IMR-90 (cell line): ENCODE measurements around the gene NEDD4L. TPM values are rescaled to one million over a fixed set of nuclear protein-coding genes. Genes with fewer than 3 reads are reported as not detected.

Experiments used
- ATAC-seq: fragments of 200-7000 bp; cut with Tn5 transposase; 2 replicates; pipeline ENCODE4 v1.9.1; 2020; ENCODE audit warnings: low read depth, mild to moderate bottlenecking, moderate library complexity
- BruUV-seq: library from RNA; stranded (reverse); fragments of 400-500 nt; replicated peaks from 2 replicates; lab custom pipeline; 2021; lab: Mats Ljungman, UMichigan
- CTCF ChIA-PET: fragments of 300-600 bp; formaldehyde crosslinking; extraction: SDS; loops from one replicate; lab custom pipeline; 2021; ENCODE audit warnings: antibody characterized with exemption; lab: Yijun Ruan, JAX
- POLR2A ChIA-PET: fragments of 300-600 bp; sonication (Branson Sonifier 250); formaldehyde crosslinking; loops from one replicate; lab custom pipeline; 2022; ENCODE audit warnings: antibody characterized with exemption; ENCODE audit not compliant: unreplicated experiment; lab: Charles Lee
- DNase-seq: peaks from one replicate; pipeline ENCODE4 v3.0.0; 2013
- H2AFZ ChIP-seq: replicated peaks from 2 replicates; pipeline ENCODE3; 2013; ENCODE audit warnings: low read length, mild to moderate bottlenecking; ENCODE audit not compliant: poor library complexity
- H2AK5ac ChIP-seq: 2 replicates; pipeline ENCODE4 v1.6.1; 2013; ENCODE audit warnings: low read depth, low read length, inconsistent platforms
- H2AK9ac ChIP-seq: replicated peaks from 2 replicates; pipeline ENCODE3; 2013; ENCODE audit warnings: mild to moderate bottlenecking, low read depth, low read length, moderate library complexity; ENCODE audit not compliant: poor library complexity
- H2BK120ac ChIP-seq: 2 replicates; pipeline ENCODE4 v1.6.1; 2013; ENCODE audit warnings: low read depth, low read length, inconsistent platforms
- H2BK15ac ChIP-seq: 3 replicates; pipeline ENCODE4 v1.6.1; 2013; ENCODE audit warnings: low read depth, low read length, inconsistent platforms
- H2BK20ac ChIP-seq: 2 replicates; pipeline ENCODE4 v1.6.1; 2013; ENCODE audit warnings: low read depth, mild to moderate bottlenecking, inconsistent platforms, low read length, moderate library complexity
- H2BK5ac ChIP-seq: 2 replicates; pipeline ENCODE4 v1.6.1; 2013; ENCODE audit warnings: mild to moderate bottlenecking, low read depth, low read length, inconsistent platforms; ENCODE audit not compliant: poor library complexity, severe bottlenecking
- H3K14ac ChIP-seq: replicated peaks from 2 replicates; pipeline ENCODE4 v1.6.1; 2013; ENCODE audit warnings: low read depth, low read length, inconsistent platforms
- H3K18ac ChIP-seq: 2 replicates; pipeline ENCODE4 v1.6.1; 2013; ENCODE audit warnings: low read depth, low read length, control low read depth
- H3K23ac ChIP-seq: 2 replicates; pipeline ENCODE4 v1.6.1; 2013; ENCODE audit warnings: low read depth, low read length, inconsistent platforms
- H3K27ac ChIP-seq: 2 replicates; pipeline ENCODE4 v1.5.1; 2013; ENCODE audit warnings: mild to moderate bottlenecking, control low read depth, low read length; ENCODE audit not compliant: insufficient read depth
- H3K27me3 ChIP-seq: 2 replicates; pipeline ENCODE4 v1.6.1; 2013; ENCODE audit warnings: low read length; ENCODE audit not compliant: control insufficient read depth, insufficient read depth
- H3K36me3 ChIP-seq: 2 replicates; pipeline ENCODE4 v1.6.1; 2013; ENCODE audit warnings: low read length, mixed read lengths; ENCODE audit not compliant: control insufficient read depth, insufficient read depth
- H3K4ac ChIP-seq: 2 replicates; pipeline ENCODE4 v1.6.1; 2013; ENCODE audit warnings: low read depth, low read length, inconsistent platforms
- H3K4me1 ChIP-seq: 2 replicates; pipeline ENCODE4 v1.6.1; 2013; ENCODE audit warnings: low read length, mixed read lengths; ENCODE audit not compliant: control insufficient read depth, insufficient read depth
- H3K4me2 ChIP-seq: 2 replicates; pipeline ENCODE4 v1.6.1; 2013; ENCODE audit warnings: low read depth, mild to moderate bottlenecking, control low read depth, low read length, moderate library complexity
- H3K4me3 ChIP-seq: 2 replicates; pipeline ENCODE4 v1.5.1; 2013; ENCODE audit warnings: low read depth, mild to moderate bottlenecking, control low read depth, low read length, moderate library complexity; ENCODE audit not compliant: insufficient read depth
- H3K56ac ChIP-seq: 2 replicates; pipeline ENCODE4 v1.6.1; 2013; ENCODE audit warnings: low read length, inconsistent platforms; ENCODE audit not compliant: insufficient read depth; ENCODE audit errors: extremely low read depth
- H3K79me1 ChIP-seq, 2 experiments: 2 replicates each; pipeline ENCODE4 v1.6.1; 2013; ENCODE audit warnings: low read length in 2 of 2, inconsistent platforms in 1 of 2, low read depth in 1 of 2
- H3K9ac ChIP-seq: 2 replicates; pipeline ENCODE4 v1.6.1; 2013; ENCODE audit warnings: low read depth, low read length, control low read depth
- H3K9me1 ChIP-seq: 2 replicates; pipeline ENCODE4 v1.6.1; 2013; ENCODE audit warnings: low read length, inconsistent platforms; ENCODE audit not compliant: insufficient read depth
- H3K9me3 ChIP-seq: 2 replicates; pipeline ENCODE4 v1.6.1; 2013; ENCODE audit warnings: low read length; ENCODE audit not compliant: control insufficient read depth, insufficient read depth
- H4K20me1 ChIP-seq: 2 replicates; pipeline ENCODE4 v1.6.1; 2013; ENCODE audit warnings: low read length, inconsistent platforms; ENCODE audit not compliant: insufficient read depth
- H4K5ac ChIP-seq: 2 replicates; pipeline ENCODE4 v1.6.1; 2013; ENCODE audit warnings: mild to moderate bottlenecking, low read depth, low read length, control low read depth
- H4K8ac ChIP-seq, 2 experiments: 2 replicates each; pipeline ENCODE4 v1.6.1; 2013; ENCODE audit warnings: low read depth in 2 of 2, low read length in 2 of 2, control low read depth in 1 of 2, inconsistent platforms in 1 of 2
- H4K91ac ChIP-seq: 2 replicates; pipeline ENCODE4 v1.6.1; 2013; ENCODE audit warnings: low read depth, low read length, inconsistent platforms; ENCODE audit not compliant: insufficient read depth
- BHLHE40 ChIP-seq: fragments of 150-350 bp; IDR thresholded peaks from 2 replicates; pipeline ENCODE4 v1.6.1; 2016; ENCODE audit warnings: mild to moderate bottlenecking, low read depth, low read length
- FOS ChIP-seq: fragments of 150-350 bp; IDR thresholded peaks from 2 replicates; pipeline ENCODE4 v1.6.1; 2016; ENCODE audit warnings: low read depth, low read length
- MAFK ChIP-seq: IDR thresholded peaks from 2 replicates; pipeline ENCODE4 v1.6.1; 2012; ENCODE audit warnings: low read depth, low read length, improper control_type of control experiment
- NFE2L2 ChIP-seq: fragments of 150-350 bp; IDR thresholded peaks from 2 replicates; pipeline ENCODE4 v1.6.1; 2016; ENCODE audit warnings: low read depth, mild to moderate bottlenecking, low read length
- RAD21 ChIP-seq: IDR thresholded peaks from 2 replicates; pipeline ENCODE4 v1.6.1; 2012; ENCODE audit warnings: low read length, improper control_type of control experiment
- WGBS, 2 experiments: methylation state at CpG; one replicate each; pipeline versions ENCODE4 v1.1.5 to v1.1.7; 2013; ENCODE audit warnings: missing lambda C conversion rate in 2 of 2; ENCODE audit not compliant: insufficient read length in 1 of 2; ENCODE audit errors: extremely low coverage in 2 of 2; 5-methylcytosine and 5-hydroxymethylcytosine counted together
- dilution Hi-C: fragments of 300-500 bp; cut with HindIII; formaldehyde crosslinking; loops from one replicate; pipeline ENCODE4 v1.14.3; 2018; ENCODE audit warnings: low sequenced_read_pairs; ENCODE audit not compliant: unreplicated experiment
- in situ Hi-C: fragments of 300-500 bp; cut with MboI; formaldehyde crosslinking; loops from 3 replicates; pipeline ENCODE4 v1.14.3; 2019; ENCODE audit warnings: low sequenced_read_pairs, inconsistent platforms, mixed read lengths
- intact Hi-C: fragments of 100-400 bp; cut with micrococcal nuclease; formaldehyde crosslinking; loops from 2 replicates; pipeline ENCODE4 v1.10.0; 2022
- polyA plus RNA-seq, 3 experiments: library from polyadenylated mRNA; depleted of rRNA; stranded (reverse); fragments of >200 nt; gene quantifications; 2 replicates each; pipeline ENCODE4 v1.2.3, GENCODE V29; 2012; ENCODE audit warnings: low replicate concordance in 1 of 3
- total RNA-seq: library from RNA; depleted of rRNA; stranded (reverse); fragments of >200 nt; gene quantifications from 2 replicates; pipeline ENCODE4 v1.2.3, GENCODE V29; 2012
- TF ChIP-seq, protein P1 (sequence below): conservative IDR thresholded peaks from 2 replicates; pipeline ENCODE4 v1.5.1; 2012; ENCODE audit warnings: mild to moderate bottlenecking, low read depth, low read length, improper control_type of control experiment

The NEDD4L gene
- total and polyA plus RNA-seq, 2 of the 4 experiments (the other 2 are of a cell fraction) = 10.0 to 10.9 TPM

DNA sequence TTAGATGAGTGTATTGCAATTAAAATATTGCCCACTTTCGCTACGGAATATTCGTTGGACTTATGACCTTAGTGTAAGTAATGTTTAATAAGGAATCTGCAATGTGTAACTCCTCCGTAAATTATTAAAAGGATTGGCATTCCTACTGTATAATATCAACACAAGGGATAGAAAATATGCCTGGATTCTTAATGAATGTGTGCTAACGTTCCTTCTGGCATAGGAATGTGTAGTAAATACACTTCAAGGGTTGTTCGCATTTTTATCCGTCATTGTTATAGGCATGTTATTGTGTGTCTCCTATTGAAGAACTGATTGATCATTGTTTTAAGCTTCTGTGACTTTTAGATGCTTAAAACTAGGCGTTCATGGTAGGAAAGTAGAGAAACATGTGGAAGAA, 134.5 kb downstream of the NEDD4L start:
- no peak overlapping the region for H3K14ac ChIP-seq
- no peaks in the 10 kb centered on the region for H3K9me1 ChIP-seq
- no peak overlapping the region for H3K9ac ChIP-seq
- peak; percentile 40 for ATAC-seq
- no peak overlapping the region for H4K91ac ChIP-seq
- H4K20me1 ChIP-seq = no peaks in the 10 kb centered on the region; the same call in 1 of the 2 replicates
- no peak overlapping the region; a peak in 1 of 4 replicates for H4K8ac ChIP-seq
- no peaks in the 10 kb centered on the region for H3K9me3 ChIP-seq
- BruUV-seq = no TSS peak
- ChIA-PET CTCF (interaction anchor here (0.8 to 1.2 kb wide), 2 partner anchors 25 to 54 kb away, joined by 3 read pairs; no protein-coding TSS in a partner anchor), POLR2A (interaction anchor here (0.6 kb wide), 1 partner anchor 494 kb away, joined by 3 read pairs; no protein-coding TSS in a partner anchor)
- dilution Hi-C loops (no loop called here), in situ Hi-C loops (no loop called here), intact Hi-C loops (loop anchor here (2.0 to 5.0 kb wide), 2 partner anchors 44 to 314 kb away; no protein-coding TSS in a partner anchor)
- H3K4me1 ChIP-seq = peaks cover 24% of the 10 kb centered on the region
- H2BK15ac ChIP-seq = no peak overlapping the region; the same call in 2 of the 3 replicates
- H2AK5ac ChIP-seq = no peak overlapping the region
- H3K79me1 ChIP-seq = no peaks in the 10 kb centered on the region
- H3K36me3 ChIP-seq = no peaks in the 10 kb centered on the region
- H3K4me2 ChIP-seq = peak overlapping the region; percentile 55
- no peak overlapping the region; the same call in 1 of the 2 replicates for H4K5ac ChIP-seq
- H3K4ac ChIP-seq = no peak overlapping the region; the same call in 1 of the 2 replicates
- no peak overlapping the region for H2AK9ac ChIP-seq
- no peak overlapping the region for H2BK120ac ChIP-seq
- H2BK20ac ChIP-seq = peak overlapping the region; percentile 53; the same call in 1 of the 2 replicates
- H3K56ac ChIP-seq = no peak overlapping the region
- peak; percentile 57 for DNase-seq
- WGBS, 2 experiments = 23% methylated on average over 3 of the region's 8 CpGs; no CpG with 5 or more reads in 1 of the 2 experiments
- H3K4me3 ChIP-seq = no peak overlapping the region
- H2AFZ ChIP-seq = no peak overlapping the region
- no peaks in the 10 kb centered on the region; the same call in 1 of the 2 replicates for H3K27me3 ChIP-seq
- no peak overlapping the region for H3K18ac ChIP-seq
- TF ChIP-seq FOS (no peak), BHLHE40 (no peak), NFE2L2 (no peak), RAD21 (no peak), MAFK (no peak)
- TF ChIP-seq, protein P1, sequence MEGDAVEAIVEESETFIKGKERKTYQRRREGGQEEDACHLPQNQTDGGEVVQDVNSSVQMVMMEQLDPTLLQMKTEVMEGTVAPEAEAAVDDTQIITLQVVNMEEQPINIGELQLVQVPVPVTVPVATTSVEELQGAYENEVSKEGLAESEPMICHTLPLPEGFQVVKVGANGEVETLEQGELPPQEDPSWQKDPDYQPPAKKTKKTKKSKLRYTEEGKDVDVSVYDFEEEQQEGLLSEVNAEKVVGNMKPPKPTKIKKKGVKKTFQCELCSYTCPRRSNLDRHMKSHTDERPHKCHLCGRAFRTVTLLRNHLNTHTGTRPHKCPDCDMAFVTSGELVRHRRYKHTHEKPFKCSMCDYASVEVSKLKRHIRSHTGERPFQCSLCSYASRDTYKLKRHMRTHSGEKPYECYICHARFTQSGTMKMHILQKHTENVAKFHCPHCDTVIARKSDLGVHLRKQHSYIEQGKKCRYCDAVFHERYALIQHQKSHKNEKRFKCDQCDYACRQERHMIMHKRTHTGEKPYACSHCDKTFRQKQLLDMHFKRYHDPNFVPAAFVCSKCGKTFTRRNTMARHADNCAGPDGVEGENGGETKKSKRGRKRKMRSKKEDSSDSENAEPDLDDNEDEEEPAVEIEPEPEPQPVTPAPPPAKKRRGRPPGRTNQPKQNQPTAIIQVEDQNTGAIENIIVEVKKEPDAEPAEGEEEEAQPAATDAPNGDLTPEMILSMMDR = no peak
- peak overlapping the region; percentile 29 for H2BK5ac ChIP-seq
- H3K27ac ChIP-seq = no peak overlapping the region
- H3K23ac ChIP-seq = peak overlapping the region; percentile 2; the same call in 1 of the 2 replicates
